Suprapubic skin (tissue), 4 donors: ENCODE results near the gene LRRC8E.

ENCODE experiments used
- CTCF ChIP-seq, 2 donors: fragments of 200-600 bp in 1 of 2; fragments of 450-650 bp in 1 of 2; sonication (generic) in 1 of 2; IDR thresholded peaks; one replicate each; pipeline ENCODE4 v1.5.1; 2016 to 2019; ENCODE audit warnings: antibody characterized with exemption in 2 of 2, mild to moderate bottlenecking in 1 of 2, moderate library complexity in 1 of 2
- POLR2A ChIP-seq, 2 donors: fragments of 450-650 bp; IDR thresholded peaks; one replicate each; pipeline ENCODE4 v1.6.1; 2017; ENCODE audit warnings: antibody characterized with exemption in 2 of 2, mild to moderate bottlenecking in 2 of 2, moderate library complexity in 2 of 2
- POLR2AphosphoS5 ChIP-seq, 3 donors: sonication (generic); formaldehyde crosslinking; IDR thresholded peaks; one replicate each; pipeline ENCODE4 v1.6.1; 2017; ENCODE audit warnings: antibody characterized with exemption in 3 of 3

DNA sequence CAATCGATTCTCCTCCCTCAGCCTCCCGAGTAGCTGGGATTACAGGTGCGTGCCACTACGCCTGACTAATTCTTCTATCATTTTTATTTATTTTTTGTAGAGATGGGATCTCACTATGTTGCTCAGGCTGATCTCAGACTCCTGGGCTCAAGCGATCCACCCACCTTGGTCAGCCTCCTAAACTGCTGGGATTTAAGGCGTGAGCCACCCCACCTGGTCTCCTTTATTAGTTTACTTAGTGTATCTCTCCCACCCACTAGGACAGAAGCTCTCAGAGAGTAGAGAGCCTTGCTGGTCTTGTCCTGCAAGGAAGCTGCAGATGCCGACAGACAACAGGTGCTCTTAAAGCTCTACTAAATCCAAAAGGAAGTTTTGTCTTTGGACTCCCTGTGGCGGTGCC is 2.5 kb upstream of the LRRC8E start:
- TF ChIP-seq CTCF (IDR thresholded peaks at IDR 0.05), result no peak
- no peak for TF ChIP-seq POLR2A (IDR thresholded peaks at IDR 0.05)
- no peak for TF ChIP-seq POLR2AphosphoS5 (IDR thresholded peaks at IDR 0.05)
